ENCODE results near the gene GTPBP4. TPM values are rescaled to one million over a fixed set of nuclear protein-coding genes. Genes with fewer than 3 reads are reported as not detected.
"Not testable (repeated sequence)": the region's sequence is repeated elsewhere in the genome, so short reads cannot be mapped to it uniquely, and the experiment has no call there.

The GTPBP4 gene
- total RNA-seq, 1 experiment from 2014 or later = 111 TPM

- H3K4me1 ChIP-seq (ENCODE audit: control insufficient read depth in 1 of 2, insufficient read depth in 2 of 2, low read length in 2 of 2) = no peaks in the 10 kb centered on the region
- no peak overlapping the region for H2AFZ ChIP-seq (ENCODE audit: low read depth, low read length, poor library complexity, severe bottlenecking)
- TF ChIP-seq POLR2AphosphoS5 (IDR thresholded peaks at IDR 0.05; ENCODE audit: low read depth, low read length) (no peak), ATF3 (IDR thresholded peaks at IDR 0.05) (no peak), ZNF274 (IDR thresholded peaks at IDR 0.05; ENCODE audit: low read depth, low read length) (no peak), EZH2 (IDR thresholded peaks at IDR 0.05) (no peak), JUND (IDR thresholded peaks at IDR 0.05) (no peak), POLR2A (IDR thresholded peaks at IDR 0.05; ENCODE audit: borderline replicate concordance, extremely low read depth, insufficient read depth, insufficient read length) (no peak), RAD21 (IDR thresholded peaks at IDR 0.05; ENCODE audit: low read depth) (no peak), ELF1 (IDR thresholded peaks at IDR 0.05; ENCODE audit: borderline replicate concordance, low read depth) (no peak), CEBPB (IDR thresholded peaks at IDR 0.05; ENCODE audit: low read depth) (no peak), ZFX (IDR thresholded peaks at IDR 0.05) (no peak), FOSL1 (IDR thresholded peaks at IDR 0.05; ENCODE audit: low read depth) (no peak), EGR1 (IDR thresholded peaks at IDR 0.05; ENCODE audit: low read depth) (no peak), TCF7L2 (IDR thresholded peaks at IDR 0.05; ENCODE audit: borderline replicate concordance, extremely low read depth, insufficient read depth, insufficient read length) (no peak)
- no peaks in the 10 kb centered on the region for H3K9me2 ChIP-seq (ENCODE audit: insufficient read depth)
- no peaks in the 10 kb centered on the region for H3K9me3 ChIP-seq (ENCODE audit: control insufficient read depth in 1 of 2, insufficient read depth in 1 of 2, low read depth in 1 of 2, low read length in 2 of 2)
- no peak for DNase-seq (ENCODE audit: low read depth, low spot score)
- intact Hi-C loops (cut with micrococcal nuclease) = no loop called here
- H3K27ac ChIP-seq (ENCODE audit: low read depth, low read length) = no peak overlapping the region
- H3K4me3 ChIP-seq (replicated peaks in 1 of 2; ENCODE audit: low read depth in 1 of 2, low read length in 2 of 2) = no peak overlapping the region
- ChIA-PET POLR2A (no interaction called here), CTCF (no interaction called here), RAD21 (ENCODE audit: low non-redundant PET in 1 of 2, low total read pairs in 2 of 2, uncharacterized antibody in 2 of 2, unreplicated experiment in 2 of 2) (no interaction called here)
- no peaks in the 10 kb centered on the region for H3K27me3 ChIP-seq (ENCODE audit: insufficient read depth, low read length)
- no peak overlapping the region for H3K9ac ChIP-seq (ENCODE audit: low read length)
- peaks cover 75 to 81% of the 10 kb centered on the region in 2 experiments for H3K36me3 ChIP-seq (ENCODE audit: control insufficient read depth in 1 of 2, insufficient read depth in 2 of 2, low read length in 2 of 2)
- no TSS peak for BruUV-seq (replicated peaks)
- no peaks in the 10 kb centered on the region for H4K20me1 ChIP-seq (ENCODE audit: insufficient read depth)
- no peak for ATAC-seq
- peaks cover 86% of the 10 kb centered on the region for H3K79me2 ChIP-seq (ENCODE audit: insufficient read depth, low read length)
- H3K4me2 ChIP-seq (ENCODE audit: low read length) = no peak overlapping the region
Observed at GRCh38 chr10:1009071-1009494, 20.8 kb downstream of the GTPBP4 start.

GRCh38 chr10:1009947-1010346, 21.7 kb downstream of the GTPBP4 start:
- intact Hi-C loops (cut with micrococcal nuclease); ATAC-seq; H3K27ac ChIP-seq (ENCODE audit: low read depth, low read length); H3K9me2 ChIP-seq (ENCODE audit: insufficient read depth); H3K4me2 ChIP-seq (ENCODE audit: low read length); H3K9me3 ChIP-seq (ENCODE audit: control insufficient read depth in 1 of 2, insufficient read depth in 1 of 2, low read depth in 1 of 2, low read length in 2 of 2); H2AFZ ChIP-seq (ENCODE audit: low read depth, low read length, poor library complexity, severe bottlenecking); H3K27me3 ChIP-seq (ENCODE audit: insufficient read depth, low read length); RAD21 ChIA-PET (ENCODE audit: low non-redundant PET in 1 of 2, low total read pairs in 2 of 2, uncharacterized antibody in 2 of 2, unreplicated experiment in 2 of 2); DNase-seq (ENCODE audit: low read depth, low spot score); CTCF ChIA-PET; H4K20me1 ChIP-seq (ENCODE audit: insufficient read depth); H3K9ac ChIP-seq (ENCODE audit: low read length); H3K4me1 ChIP-seq (ENCODE audit: control insufficient read depth in 1 of 2, insufficient read depth in 2 of 2, low read length in 2 of 2); POLR2A ChIA-PET; H3K4me3 ChIP-seq (replicated peaks in 1 of 2; ENCODE audit: low read depth in 1 of 2, low read length in 2 of 2): not testable (repeated sequence)
- H3K79me2 ChIP-seq (ENCODE audit: insufficient read depth, low read length) = peaks cover 79% of the 10 kb centered on the region
- H3K36me3 ChIP-seq (ENCODE audit: control insufficient read depth in 1 of 2, insufficient read depth in 2 of 2, low read length in 2 of 2) = peaks cover 72 to 78% of the 10 kb centered on the region in 2 experiments
- TSS peak; percentile 13 for BruUV-seq (replicated peaks)
